ENCODE measurements around the gene DDRGK1.
"Not testable (repeated sequence)": the region's sequence is repeated elsewhere in the genome, so short reads cannot be mapped to it uniquely, and the experiment has no call there.

The DDRGK1 gene

DNA sequence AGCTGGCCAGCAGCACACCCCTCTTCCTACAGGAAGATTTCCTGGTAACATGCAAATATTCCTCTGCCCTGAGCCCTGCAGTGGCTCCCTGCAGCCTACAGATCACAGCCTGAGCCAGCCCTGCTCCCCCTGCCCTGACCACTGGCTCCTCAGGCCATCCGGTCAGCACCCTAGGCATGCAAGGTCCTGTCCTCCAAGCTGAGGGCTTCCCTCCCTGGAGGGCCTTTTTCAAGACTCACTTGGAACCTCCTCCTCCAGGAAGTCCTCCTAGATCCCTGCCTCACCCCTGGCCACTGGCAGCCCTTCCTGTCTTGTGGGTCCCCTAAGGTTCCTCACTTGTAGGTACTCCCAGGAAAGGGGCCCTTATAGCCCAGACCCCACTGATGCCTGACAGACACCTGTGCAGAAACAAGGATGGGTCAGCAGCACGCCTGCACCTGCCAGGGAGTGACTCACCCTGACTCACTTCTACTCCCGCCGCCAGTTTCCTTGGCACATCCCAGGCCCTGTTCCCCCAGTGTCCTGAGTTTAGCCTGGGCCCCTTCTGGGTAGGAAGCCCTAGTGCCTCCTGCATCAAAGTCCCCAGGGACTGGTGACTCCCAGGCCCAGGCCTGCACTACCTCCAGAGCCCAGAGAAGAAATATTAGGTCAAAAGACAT lies 31.3 kb upstream of the DDRGK1 start:
- no peak for DNase-seq

DNA sequence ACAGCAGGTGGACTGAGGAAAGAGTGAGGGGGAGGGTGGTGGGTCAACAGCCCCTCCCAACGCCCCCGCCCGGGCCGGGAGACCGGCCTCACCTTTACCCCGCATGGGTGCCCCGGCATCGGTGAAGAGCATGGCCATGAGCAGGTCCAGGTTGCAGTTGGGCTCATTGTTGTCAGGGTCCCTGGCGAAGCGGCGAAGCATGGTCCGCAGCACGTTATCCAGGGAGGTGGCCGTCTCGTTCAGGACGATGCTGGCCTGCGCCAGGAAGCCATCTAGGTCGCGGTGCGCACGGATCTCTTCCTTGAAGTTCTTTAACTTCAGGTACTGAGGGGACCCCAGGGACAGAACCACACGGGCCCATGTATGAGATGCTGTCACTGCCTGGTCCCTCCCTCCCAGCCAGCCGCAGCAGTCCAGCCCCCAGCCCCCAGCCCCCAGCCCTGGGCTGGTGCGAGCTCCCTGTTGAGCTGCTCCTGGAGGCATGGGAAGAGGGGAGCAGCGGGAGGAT lies 29.6 kb upstream of the DDRGK1 start:
- no peak for DNase-seq

DNA sequence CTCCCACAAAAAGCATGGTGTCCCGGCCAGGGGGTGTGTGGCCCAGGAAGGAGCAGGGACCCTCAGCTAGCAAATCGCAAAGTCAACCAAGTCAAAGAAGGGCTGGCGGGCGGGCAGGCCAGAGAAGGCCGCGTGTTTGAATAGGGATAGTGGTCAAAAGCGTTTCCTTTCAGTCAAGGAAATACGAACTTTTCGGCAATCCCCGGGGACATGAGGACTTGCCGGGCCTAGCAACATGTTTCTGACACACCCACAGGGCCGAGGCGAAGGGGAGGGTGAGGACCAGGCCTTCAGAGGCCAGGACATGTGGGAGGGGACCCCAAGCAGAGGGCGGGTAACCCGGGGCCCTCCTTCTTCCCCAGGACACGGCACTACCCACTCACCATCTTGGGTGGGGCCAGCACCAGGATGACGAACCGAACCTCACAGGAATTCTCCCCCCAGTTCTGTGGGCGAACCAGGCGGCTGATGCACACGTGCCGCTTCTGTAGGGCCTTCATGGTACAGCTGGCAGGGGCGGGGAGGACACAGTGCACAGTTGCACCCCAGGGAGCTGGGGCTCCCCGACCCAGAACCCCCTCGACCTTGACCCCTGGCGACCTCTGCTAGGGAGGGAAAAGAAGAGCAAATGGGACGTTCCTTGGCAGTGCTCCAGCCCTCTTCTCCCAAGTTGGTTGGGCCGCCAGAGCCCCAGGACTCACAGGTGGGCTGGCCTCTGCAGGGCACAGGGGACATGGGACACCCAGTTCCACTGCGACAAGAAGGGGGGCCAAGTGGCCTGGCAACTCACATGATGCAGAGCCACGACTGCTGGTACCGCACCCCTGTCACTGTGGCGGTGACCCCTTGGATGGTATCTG lies 28.9 kb upstream of the DDRGK1 start:
- DNase-seq = no peak

DNA sequence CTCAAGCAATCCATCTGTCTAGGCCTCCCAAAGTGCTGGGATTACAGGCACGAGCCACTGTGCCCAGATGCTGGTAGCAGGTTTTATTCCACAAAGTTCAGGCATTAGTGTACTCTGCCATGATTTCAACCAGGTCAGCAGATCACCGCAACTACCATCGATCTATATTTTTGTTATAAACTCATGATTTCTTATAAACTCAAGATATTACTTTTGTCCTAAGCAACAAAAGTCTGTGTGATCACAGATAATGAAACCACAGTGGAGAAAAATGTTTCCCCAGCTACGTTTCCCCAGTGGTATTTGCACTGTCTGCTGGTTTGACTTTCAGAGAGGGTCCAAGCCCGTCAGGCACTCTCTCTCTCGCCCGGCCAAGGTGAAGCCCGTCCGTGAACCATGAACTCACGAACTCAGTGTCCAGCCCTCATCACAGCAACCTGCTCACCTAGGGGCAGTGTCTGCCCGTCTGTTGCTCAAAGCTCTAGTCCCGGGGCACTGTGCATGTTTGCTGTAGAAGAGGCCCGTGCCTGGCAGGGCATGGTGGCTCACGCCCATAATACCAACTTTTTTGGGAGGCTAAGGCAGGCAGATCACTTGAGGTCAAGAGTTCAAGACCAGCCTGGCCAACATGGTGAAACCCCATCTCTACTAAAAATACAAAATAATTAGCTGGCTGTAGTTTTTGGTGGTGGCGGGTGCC lies 27.6 kb upstream of the DDRGK1 start:
- DNase-seq = no peak

DNA sequence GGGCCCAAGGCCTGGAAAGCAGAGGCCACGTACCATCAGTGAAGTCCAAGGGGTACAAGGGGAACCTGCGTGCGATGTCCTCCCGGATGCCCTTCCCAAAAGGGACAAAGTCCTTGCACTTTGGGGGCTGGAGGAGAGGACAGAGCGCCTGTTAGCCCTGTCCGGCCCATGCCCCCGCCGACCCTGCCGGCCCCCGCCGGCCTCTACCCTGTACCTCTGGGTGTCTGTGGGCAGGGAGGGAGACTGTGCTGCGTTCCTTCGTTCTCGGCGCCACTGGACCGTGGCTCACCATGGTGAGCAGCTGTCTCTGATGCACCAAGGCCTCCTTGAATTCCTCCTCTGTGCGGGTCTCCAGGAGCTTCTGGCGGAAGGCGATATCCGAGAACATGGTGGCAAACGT lies 26.6 kb upstream of the DDRGK1 start:
- DNase-seq = no peak

- DNase-seq = no peak
Measured at GRCh38 chr20:3229798-3230197, 25.3 kb upstream of the DDRGK1 start.

DNA sequence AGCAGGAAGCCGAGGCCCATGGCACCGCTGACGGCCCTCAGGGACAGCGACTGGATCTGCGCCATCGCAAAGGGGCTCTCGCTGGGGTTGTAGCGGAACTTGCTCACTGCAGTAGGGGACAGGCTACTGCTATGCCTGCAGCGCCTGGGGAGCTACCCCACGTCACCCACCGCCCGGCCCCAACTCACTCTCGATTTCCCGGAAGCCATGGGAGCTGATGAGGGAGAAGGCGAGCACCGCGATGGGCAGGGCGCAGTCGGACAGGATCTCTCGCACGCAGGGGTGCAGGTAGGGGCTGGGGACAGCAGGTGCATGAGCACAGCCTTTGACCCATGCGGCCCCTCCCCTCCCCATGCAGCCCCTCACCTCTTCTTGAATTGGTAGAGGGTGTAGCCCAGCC lies 24.7 kb upstream of the DDRGK1 start:
- DNase-seq = no peak

GRCh38 chr20:3228750-3229032 lies 24.2 kb upstream of the DDRGK1 start:
- no peak for DNase-seq

DNA sequence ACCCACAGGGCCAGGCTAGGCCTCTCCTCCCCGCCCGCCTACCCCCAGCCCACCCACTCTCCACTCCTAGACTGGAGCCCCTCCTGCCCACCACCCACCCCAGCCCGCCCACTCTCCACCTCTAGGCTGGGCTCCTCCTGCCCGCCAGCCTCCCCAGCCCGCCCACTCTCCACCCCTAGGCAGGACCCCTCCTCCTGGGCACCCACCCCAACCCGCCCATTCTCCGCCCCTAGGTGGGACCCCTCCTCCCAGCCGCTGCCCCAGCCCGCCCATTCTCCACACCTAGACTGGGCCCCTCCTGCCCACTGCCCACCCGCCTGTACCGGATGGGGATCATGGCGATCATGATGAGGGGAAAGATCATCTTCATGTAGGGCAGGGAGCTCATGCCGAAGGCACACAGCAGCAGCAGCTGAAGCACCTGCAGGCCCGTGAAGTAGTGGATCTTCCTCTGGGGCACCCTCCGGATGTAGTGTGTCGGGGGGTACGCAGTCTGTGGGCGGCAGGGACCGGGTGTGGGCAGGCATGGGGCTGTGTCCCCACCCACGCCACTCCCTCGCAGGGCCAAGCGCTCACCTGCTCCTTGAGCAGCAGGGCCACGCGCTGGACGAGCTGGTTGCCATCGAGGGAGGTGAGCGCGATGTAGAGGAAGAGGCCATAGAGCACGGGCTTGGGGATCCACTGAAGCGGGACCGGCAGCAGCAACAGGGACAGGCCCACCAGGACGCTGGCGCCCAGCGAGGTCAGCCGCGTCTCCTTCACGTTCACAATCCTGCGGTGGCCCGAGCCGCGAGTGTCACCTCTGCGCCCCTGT lies 23.7 kb upstream of the DDRGK1 start:
- no peak for DNase-seq

DNA sequence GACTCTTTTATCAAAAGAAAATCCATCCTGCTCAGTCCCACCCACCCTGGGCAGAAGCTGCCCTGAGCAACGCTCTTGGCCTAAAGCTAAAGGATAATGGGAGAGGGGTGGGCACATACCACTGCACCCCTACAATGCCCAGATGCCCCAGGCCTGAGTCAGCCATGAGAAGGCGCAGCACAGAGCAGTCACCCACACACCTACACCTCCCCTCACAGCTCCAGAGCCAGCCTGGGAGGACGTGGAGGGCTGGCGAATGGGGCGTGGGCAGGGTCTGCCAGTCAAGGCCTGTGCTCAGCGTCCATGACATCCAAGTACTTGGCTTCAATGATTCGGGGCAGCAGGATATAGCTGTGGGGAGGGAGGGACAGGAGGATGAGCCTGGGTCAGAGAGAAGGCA lies 23.0 kb upstream of the DDRGK1 start:
- no peak for DNase-seq

- DNase-seq = no peak
Measured at GRCh38 chr20:3226864-3227263, 22.4 kb upstream of the DDRGK1 start.

GRCh38 chr20:3226093-3226492 lies 21.6 kb upstream of the DDRGK1 start:
- DNase-seq = no peak

DNA sequence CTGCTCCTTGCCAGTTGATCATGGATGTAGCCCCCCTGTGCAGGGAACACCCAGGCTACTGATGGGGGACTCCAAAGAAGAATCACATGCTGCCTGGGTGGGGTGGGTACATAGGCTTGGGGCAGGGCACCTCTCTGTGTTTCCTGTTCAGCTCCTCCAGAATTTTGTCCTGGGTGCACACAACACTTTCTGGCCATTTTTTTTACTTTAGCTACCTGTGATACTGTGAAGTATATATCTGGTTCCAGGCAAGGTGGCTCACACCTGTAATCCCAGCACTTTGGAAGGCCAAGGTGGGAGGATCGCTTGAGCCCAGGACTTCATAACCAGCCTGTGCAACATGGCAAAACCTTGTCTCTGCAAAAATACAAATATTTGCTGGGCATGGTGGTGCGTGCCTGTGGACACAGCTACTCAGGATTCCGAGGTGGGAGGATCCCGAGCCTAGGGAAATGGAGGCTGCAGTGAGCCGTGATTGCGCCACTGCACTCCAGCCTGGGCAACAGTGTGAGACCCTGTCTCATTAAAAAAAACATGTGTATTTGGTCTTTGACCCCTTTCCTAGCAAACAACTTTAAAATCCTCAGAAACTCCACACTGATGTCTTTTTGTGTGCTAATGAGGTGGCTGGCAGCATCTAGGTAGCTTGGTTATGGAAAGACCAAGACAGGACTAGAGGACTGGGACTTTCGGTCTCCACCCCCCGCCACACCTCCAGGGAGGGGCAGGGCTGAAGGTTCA lies 20.4 kb upstream of the DDRGK1 start:
- no peak for DNase-seq

GRCh38 chr20:3223994-3224680 lies 19.7 kb upstream of the DDRGK1 start:
- no peak for DNase-seq

DNA sequence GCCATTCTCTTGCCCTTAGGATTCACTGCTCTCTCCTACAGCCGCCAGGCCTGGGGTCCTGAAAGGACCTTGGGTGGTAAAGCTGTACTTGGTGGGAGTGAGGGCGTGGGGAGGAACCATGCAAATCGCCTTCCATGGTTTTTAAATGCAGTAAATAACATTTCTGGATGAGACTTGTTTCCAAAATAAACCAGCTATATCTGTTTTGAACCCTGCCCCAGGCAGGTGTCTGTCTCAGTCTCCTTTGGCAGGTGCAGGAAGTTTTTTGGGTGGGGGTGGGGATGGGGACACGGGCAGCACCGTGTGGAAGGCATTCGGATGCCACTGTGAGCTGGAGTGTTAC lies 19.1 kb upstream of the DDRGK1 start:
- no peak for DNase-seq

GRCh38 chr20:3222635-3223600 lies 18.4 kb upstream of the DDRGK1 start:
- peak in 5 of 6 experiments; percentile 17 to 65 (median 40) for DNase-seq

GRCh38 chr20:3221398-3222226 lies 17.1 kb upstream of the DDRGK1 start:
- no peak for DNase-seq

DNA sequence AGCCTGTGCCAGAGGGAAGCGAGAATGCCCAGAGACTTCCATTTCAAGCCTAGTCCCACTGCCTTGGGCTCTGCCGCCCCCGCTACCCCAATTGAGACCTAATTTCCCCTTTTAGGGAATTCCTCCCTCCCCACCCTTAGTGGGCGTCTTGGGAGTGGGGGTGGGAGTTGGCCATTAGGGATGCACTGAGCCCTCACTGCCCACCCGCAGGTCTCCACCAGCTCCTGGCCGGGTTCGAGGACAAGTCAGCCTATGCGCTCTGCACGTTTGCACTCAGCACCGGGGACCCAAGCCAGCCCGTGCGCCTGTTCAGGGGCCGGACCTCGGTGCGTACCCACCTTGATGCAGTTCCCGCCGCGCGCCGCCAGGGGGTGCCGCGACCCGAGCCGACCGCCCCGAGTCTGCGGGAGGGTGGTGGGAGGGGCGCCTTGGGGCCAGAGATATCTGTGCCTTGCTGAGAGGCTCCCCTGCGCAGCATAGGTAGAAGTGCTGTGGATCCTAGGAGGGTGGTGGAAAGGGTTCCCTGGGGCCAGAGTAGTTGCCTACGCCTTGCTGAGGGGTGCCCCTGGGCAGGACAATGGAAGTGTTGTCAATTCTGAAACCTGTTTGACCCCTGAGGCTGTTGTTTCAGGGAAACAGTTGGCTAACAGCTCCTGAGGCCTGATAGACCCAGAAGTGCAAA lies 14.0 kb upstream of the DDRGK1 start:
- DNase-seq = peak; percentile 28 to 81 (median 60)

DNA sequence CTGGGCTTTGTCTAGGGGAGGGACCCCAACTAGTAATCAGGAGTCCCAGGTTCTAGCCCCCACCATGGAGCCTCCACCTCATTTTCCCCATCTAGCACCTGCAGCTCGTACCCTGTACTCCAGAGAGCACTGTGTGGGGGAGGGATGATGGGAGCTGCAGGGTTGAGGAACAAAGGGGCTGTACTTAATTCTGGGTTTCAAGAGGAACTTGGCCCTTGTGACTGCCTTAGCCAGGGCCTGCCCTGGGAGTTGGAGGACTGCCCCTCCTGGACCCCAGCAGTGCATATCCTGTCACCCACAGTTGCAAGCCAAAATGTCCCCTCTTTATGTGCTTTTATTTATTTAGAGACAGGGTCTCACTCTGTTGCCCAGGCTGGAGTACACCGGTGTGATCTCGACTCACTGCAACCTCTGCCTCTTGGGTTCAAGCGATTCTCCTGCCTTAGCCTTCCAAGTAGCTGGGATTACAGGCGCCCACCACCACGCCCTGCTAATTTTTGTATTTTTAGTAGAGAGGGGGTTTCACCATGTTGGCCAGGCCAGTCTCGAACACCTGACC lies 11.0 kb upstream of the DDRGK1 start:
- DNase-seq = not testable (repeated sequence)
